Mesenteric fat pad (tissue), 1 donor: ENCODE results near the gene RNASEH2C. TPM values are rescaled to one million over a fixed set of nuclear protein-coding genes. Genes with fewer than 3 reads are reported as not detected.
"Not testable (repeated sequence)": the region's sequence is repeated elsewhere in the genome, so short reads cannot be mapped to it uniquely, and the experiment has no call there.

Experiments used
- DNase-seq: peaks from one replicate; pipeline ENCODE4 v3.0.0-alpha.2; 2020; ENCODE audit warnings: low spot score
- long read RNA-seq: library from polyadenylated mRNA; unstranded; transcript quantifications from one replicate; pipeline ENCODE4 v2.0.0, GENCODE V29; 2020
- total RNA-seq: library from RNA; stranded (reverse); fragmentation: NEBNext Ultra II Directional; extraction: Animal tissue kit (Norgen Biotek cat#: 25700); gene quantifications from one replicate; pipeline ENCODE4 v1.2.1, GENCODE V29; 2021
- donor health status: DM: yes; HTN: yes; CAD: no.

RNASEH2C gene
- total RNA-seq: 71.8 TPM
- long read RNA-seq, transcript RNASEH2C-203 (3 exons, 2,798 nt): minor isoform, 9 of 43 reads
- long read RNA-seq, transcript RNASEH2C-201 (4 exons, 2,794 nt): major isoform, 12 of 43 reads
- long read RNA-seq, partial matches to known transcripts: 2 of 43 reads
- long read RNA-seq, other reads (novel, unspliced or antisense): 15 of 43 reads

DNA sequence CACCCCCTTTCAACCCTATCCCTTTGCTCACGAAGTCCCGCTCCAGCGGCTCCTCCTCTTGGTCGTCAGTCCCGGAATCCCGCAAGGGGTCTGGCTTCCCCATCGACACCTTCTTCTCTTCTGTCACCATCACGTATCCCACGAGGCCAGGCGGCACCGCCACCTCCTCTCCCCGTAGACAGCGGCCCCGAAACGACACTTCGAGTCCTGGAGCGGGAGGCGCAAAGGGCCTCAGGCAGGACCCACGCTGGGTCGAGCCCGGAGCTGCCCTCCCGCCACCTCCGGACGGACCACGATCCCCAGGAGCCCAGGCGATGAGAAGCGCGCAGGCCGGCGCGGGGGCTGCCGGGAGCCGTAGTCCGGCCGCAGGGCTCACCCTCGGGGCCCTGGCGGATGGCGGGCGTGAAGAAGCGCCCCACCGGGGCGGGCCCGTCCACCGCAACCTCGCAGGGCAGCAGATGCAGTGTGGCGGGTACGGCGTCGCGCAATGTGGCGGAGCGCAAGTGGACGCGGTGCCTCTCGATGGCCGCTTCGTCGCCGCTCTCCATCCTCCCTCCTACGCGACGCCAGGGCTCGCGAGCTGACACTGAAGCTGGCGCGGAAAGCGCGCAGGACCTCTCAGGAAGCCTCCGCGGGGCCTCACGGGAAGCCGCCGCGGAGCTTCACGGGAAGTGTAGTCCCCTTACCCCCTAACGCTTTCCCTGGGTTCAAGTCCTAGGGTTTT, at the start of gene RNASEH2C:
Gene RNASEH2C, minus strand, starts transcription at position 588 of the 724 bp plus-strand sequence. Its CDS starts 40 bp downstream, at position 548.
- DNase-seq: peak; percentile 94

DNA sequence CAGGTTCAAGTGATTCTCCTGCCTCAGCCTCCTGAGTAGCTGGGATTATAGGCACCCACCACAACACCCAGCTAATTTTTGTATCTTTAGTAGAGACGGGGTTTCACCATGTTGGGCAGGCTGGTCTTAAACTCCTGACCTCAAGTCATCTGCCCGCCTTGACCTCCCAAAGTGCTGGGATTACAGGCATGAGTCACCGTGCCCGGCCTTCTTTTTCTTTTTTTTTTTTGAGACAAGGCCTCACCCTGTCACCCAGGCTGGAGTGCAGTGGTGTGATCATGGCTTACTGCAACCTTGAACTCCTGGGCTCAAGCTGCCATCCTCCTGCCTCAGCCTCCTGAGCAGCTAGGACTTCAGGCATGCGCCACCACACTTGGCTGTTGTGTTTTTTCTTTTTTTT, 47.2 kb upstream of the RNASEH2C start:
- DNase-seq: not testable (repeated sequence)

DNA sequence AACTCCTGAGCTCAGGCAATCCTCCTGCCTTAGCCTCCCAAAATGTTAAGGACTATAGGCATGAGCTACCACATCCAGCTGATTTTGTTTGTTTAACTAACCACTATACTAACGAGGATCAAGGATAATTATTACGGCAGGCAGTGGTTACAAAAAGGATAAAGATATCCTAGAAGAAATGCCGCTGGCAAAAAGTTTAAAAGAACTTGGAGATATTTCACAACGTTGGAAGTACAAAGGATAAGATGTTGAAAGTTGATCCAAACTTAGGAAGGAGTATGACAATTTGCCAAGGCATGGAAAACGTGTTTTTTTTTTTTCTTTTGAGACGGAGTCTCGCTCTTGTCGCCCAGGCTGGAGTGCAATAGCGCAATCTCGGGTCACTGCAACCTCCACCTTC, 46.8 kb upstream of the RNASEH2C start:
- no peak for DNase-seq

DNA sequence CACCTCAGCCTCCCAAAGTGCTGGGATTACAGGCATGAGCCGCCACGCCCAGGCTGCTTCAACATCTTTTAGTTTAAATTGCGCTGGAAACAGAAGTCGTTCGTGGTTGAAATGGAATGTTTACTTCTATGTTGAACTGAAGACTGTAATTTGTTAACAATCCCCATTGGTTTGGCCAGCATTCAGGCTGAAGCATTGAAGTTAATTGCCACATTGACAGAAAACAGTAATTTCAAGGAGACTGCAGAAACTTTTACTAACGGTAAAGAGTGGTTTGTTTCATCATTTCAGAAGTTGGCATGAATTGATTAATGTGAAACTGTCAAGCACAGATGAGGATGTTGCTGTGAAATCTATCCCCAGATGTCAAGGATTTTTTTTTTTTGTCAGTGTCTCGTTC, 45.9 kb upstream of the RNASEH2C start:
- DNase-seq: no peak

DNA sequence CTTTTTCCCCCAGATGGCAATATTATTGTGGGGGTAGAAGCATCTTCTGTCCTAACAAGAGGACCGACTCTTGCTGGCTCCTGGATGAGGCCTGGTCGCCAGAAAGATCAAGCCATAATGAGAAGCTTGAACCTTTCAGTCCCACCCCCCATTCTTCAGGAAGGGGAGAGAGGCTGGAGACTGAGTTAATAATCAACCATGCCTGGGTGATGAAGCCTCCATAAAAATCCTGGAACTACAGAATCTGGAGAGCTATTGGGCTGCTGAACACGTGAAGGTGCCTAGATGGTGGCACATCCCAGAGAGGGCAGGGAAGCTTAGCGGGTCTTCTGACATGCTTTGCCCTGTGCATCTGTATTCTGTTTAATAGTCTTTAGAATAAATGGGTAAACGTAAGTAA, 43.8 kb upstream of the RNASEH2C start:
- DNase-seq: no peak

DNA sequence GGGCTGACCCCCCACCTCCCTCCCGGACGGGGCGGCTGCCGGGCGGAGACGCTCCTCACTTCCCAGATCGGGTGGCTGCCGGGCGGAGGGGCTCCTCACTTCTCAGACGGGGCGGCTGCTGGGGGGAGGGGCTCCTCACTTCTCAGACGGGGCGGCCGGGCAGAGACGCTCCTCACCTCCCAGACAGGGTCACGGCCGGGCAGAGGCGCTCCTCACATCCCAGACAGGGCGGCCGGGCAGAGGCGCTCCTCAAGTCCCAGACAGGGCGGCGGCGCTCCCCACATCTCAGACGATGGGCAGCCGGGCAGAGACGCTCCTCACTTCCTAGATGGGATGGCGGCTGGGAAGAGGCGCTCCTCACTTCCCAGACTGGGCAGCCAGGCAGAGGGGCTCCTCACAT, 42.2 kb upstream of the RNASEH2C start:
- not testable (repeated sequence) for DNase-seq

DNA sequence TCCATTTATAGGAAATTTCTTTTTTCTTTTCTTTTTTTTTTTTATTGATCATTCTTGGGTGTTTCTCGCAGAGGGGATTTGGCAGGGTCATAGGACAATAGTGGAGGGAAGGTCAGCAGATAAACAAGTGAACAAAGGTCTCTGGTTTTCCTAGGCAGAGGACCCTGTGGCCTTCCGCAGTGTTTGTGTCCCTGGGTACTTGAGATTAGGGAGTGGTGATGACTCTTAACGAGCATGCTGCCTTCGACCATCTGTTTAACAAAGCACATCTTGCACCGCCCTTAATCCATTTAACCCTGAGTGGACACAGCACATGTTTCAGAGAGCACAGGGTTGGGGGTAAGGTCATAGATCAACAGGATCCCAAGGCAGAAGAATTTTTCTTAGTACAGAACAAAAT, 41.6 kb upstream of the RNASEH2C start:
- not testable (repeated sequence) for DNase-seq

DNA sequence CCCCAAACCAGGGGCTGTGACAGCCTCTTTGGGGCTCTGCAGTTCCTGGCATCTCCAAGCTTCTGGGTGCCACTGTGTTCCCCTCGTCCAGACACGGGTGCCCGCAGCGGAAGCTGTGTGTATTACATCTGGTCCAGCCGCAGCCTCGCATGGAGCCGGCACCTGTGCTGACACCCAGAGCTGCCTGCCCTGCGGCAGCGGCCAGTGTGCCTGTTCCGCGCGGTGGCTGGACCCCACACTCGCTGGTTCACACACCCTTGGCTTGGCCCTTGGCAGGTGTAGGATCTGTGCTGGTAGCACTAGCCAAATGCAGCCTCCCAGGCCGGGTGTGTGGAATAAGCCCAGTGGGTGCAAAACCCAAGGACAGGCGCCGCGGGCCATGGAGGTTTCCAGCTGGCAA, 24.5 kb upstream of the RNASEH2C start:
- DNase-seq: no peak

DNA sequence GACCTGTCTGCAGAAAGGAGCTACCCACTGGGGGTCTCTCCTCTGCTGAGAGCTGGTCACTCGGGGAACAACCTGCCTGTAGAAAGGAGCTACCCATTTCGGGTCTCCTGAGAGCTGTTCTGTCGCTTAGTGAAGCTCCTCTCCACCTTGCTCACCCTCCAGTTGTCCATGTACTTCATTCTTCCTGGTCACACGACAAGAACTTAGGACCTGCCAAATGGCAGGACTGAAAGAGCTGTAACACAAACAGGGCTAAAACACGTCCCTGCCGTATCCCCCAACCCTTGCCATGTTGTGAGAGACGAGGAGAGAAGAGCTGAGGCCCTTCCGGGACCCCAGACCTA, 24.1 kb upstream of the RNASEH2C start:
- DNase-seq: no peak

DNA sequence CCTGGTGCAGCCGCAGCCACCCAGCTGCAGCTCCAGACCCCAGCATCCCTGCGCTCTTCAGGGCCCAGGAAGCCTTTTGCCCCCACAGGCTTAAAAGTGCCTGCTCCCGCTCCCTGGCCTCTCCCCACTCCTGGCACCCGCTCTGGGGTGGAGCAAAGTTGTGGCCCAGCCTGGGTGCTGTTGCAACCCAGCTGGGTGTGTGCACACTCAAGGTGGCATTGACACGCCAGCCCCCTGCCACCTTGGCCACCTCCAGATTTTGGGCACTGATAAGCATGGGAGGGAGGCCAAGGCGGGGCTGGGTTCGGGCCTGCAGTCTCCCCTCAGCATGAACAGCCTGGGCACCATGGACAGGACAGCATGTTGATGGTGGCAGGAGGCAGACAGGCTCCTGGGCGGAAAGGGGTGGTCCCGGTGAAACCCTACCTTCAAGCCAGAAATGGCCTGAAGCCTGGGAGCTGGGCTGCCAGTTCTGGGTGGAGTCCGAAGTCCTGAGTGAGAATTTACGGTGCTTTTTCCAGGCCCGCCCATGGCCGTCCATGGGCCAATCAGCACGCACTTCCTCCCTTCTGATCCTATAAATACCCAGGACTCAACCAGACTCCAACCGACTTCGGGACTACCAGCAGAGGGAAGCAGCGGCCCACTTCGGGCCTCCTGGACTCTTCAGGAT, 23.6 kb upstream of the RNASEH2C start:
- DNase-seq: no peak

DNA sequence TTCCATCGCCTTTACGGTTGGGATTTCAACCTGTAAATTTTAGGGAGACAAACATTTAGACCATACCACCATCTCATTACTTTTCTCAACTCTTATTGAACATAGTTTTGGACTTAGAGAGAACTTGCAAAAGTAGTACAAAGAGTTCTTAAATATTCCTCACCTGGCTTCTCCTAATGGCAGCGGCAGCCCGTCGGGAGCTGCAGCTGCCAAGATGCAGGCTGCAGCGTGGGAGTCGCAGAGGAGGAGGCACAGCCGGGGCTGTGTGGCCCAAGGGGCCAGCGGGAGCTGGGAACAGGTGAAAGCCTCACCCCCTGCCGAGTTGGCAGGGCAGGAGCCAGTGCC, 23.1 kb upstream of the RNASEH2C start:
- DNase-seq: no peak

DNA sequence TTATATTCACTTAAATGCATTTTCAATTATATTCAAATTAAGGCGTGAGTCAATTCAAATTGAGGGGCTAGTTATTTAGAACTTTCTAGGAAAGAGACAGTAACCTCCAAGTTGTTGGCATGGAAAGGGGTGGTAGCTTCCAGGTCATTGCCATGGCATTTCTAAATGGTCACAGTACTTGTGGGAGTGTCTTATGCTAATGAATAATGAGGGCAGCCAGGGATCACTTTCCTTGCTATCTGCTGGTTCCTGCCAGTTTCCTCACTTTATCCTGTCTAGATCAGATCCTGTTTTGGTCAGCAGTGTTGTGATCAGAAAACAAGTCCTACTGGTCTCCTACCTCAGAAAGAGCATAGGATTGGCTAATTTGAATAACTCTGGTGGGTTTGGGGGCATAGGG, 21.8 kb upstream of the RNASEH2C start:
- DNase-seq: no peak

DNA sequence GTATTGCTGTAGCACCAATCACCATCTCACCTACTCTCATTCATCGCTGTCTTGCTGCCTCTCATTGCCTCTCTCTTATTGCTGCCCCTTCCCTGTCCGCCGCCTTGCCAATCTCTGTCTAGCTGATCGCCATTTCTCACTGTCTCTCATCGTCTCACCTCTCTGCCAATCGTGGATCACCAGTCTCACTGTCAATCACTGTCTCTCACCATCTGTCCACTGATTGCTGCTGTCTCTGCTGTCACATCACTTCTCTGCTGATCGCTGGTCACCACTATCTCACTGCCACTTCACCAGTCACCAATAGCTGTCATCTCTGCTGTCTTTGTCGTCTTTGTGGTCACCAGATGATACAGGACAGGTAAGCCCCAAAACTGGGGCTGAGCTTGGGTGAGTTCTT, 20.6 kb upstream of the RNASEH2C start:
- no peak for DNase-seq

DNA sequence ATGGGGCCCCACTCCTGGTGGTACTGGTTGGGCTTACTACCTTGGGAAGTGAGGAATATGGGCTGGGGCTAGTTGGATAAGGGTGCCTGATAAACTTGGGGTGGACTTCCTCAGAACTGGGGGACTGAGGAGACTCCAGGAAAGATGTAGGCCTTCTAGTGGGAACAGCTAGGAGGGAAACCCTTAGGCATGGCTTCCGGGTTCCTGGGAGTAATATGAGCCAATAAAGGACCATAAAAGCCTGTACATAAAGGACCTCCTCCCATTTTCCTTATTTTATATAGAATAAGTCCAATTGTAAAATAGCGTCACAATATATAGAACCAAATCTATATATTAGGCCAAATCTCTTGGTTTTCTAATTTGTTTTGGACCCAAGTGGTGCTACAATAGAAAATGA, 18.4 kb upstream of the RNASEH2C start:
- no peak for DNase-seq

DNA sequence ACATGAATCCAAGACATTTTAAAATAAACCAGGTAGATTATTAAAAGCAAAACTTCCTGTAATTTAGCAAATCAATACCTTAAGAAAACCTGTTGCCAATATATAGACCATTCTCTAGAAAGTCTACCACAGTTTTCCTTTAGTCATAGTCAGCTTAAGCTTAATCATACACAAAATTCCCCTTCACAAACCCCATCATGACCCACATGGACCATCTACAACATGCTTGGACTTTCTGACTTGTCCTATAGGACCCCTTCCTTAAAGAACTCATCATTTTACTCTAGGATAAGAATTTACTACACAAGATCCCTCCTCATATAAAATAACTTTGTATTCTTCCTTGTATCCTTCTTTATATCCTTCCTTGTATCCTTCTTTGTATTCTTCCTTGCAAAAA, 16.2 kb upstream of the RNASEH2C start:
- DNase-seq: no peak

DNA sequence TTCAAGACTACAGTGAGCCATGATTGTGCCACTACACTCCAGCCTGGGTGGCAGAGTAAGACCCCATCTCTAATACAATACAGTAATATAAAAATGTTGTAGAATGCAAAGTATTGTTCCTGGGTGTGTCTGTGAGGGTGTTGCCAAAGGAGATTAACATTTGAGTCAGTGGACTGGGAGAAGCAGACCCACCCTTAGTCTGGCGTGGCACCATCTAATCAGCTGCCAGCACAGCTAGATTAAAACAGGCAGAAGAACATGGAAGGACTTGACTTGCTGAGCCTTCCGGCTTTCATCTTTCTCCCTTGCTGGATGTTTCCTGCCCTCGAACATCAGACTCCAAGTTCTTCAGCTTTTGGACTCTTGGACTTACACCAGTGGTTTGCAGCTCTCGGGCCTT, 14.5 kb upstream of the RNASEH2C start:
- not testable (repeated sequence) for DNase-seq

DNA sequence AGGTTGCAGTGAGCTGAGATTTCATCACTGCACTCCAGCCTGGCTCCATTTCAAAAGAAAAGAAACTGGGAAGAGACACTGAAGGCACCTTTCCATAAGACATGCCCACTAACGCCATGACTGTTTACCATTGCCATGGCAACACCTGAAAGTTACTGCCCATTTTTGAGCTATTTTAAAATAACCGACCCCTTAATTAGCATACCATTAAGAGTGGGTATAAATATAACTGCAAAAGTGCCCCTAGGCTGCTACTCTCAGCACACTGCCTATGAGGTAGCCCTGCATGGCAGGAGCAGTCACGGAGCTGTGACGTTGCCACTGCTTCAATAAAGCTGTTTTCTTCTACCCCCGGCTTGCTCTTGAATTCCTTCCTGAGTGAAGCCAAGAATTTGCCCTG, 9.9 kb upstream of the RNASEH2C start:
- DNase-seq: no peak

DNA sequence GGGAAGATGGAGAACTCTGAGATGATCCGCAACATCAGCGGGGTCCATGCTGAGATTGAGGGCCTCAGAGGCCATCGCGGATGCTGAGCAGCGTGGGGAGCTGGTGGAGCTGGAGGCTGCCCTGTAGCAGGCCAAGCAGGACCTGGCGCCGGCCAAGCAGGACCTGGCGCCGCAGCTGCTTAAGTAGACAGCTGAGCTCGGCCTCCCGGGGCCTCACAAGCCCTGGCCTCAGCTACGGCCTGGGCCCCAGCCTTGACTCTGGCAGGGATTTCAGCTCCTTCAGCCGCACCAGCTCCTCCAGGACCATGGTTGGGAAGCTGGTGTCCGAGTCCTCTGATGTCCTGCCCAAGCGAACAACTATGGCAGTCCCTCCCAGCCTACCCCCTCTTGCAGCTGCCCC, 7.3 kb upstream of the RNASEH2C start:
- DNase-seq: no peak

DNA sequence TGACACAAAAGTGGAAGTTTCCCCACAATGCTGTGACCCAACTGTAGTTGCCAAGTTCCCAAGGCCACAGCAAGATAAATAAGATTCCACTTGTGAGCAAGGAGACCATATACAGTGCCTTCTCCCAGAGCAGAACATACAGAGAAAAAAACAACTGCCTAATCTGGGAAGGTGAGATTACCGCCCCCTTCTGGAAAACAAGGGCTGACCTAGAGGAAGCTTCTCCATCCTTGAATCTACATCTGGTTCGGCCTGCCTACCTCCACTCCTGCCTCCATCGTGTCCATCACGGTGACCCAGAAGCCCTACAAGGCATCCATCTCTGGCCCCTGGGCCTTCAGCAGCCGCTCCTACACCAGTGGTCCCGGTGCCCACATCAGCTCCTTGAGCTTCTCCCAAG, 6.1 kb upstream of the RNASEH2C start:
- DNase-seq: no peak

DNA sequence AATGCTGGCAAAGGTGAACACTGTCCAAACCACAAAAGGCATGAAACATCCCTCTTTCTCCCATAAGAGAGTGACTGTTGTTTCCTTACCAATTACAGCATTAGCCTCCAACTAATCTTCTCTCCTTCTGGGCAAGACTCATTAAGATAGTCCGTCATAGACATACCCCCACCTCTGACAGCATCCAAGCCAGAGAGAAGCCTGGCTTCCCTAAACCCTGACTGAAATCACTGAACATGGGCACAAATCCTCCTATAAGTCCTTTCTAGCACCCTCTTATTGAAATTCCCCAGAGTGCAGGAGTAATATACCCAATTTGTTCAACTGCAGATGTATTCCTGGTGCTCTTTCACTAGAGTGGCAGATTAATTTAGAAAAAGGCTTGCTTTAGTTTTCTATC, 1.7 kb upstream of the RNASEH2C start:
- no peak for DNase-seq

DNA sequence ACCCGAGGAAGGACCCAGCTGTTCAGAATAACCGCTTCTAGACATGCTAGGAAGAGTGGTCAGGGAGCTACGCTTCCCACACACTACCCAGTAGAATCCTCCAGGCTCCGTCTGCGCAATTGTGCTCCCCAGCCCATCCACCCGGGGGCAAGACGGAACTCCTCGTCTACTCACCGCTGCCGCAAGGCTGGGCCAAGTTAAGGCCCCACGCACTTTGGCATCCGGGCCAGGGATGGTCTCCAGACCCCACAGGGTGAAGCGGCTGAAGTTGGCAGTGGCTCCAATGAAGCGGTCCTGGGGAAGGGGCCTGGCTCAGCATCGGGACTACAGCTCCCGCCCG, 757 bp downstream of the RNASEH2C start:
- no peak for DNase-seq

DNA sequence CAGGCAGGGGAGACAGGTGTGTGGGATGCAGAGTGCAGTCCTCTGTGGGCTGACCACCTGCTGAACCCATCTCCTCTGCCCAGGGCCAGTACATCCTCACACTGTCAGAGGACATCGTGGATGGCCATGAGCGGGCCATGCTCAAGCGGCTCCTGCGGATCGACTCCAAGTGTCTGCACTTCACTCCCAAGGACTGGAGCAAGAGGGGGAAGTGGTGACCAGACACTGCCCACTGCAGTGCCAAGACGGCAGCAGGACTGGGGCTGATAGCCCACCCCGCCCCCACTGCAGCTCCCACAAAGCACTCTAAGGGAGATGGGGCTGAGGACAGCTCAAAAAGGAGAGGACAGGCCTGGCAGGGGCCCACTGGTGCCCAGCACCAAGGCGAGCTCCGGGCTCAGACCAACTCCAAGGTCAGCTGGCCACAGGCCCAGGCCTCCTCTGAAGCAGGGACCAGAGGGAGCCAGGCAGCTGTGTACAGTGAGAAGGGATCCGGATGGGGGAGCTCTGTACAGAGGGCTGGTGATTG, 1.6 kb downstream of the RNASEH2C start:
- DNase-seq: peak; percentile 83

DNA sequence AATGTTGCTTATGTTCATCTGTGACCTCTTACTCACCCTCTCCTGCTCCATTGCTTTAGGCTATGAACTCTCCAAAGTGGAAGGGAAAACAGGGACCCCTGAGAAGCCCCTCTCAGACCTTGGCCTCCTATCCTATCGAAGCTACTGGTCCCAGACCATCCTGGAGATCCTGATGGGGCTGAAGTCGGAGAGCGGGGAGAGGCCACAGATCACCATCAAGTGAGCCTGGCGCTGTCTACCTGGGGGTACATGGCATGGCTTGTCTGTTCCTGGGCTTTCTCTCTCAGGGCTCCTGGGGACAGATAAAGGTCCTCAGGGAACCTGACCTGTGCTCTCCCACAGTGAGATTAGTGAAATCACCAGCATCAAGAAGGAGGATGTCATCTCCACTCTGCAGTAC, 2.1 kb downstream of the RNASEH2C start:
- peak; percentile 62 for DNase-seq
